HEK293 (cell line): ENCODE data around the gene HSPB2.

Experiments
- KLF10 ChIP-seq: fragments of 450-650 bp; IDR thresholded peaks from 2 replicates; pipeline ENCODE4 v1.5.1; 2018; ENCODE audit warnings: missing biosample characterization, mild to moderate bottlenecking, missing genetic modification characterization
- MYNN ChIP-seq: fragments of 450-650 bp; formaldehyde crosslinking; IDR thresholded peaks from 2 replicates; pipeline ENCODE4 v1.5.1; 2016; ENCODE audit warnings: missing biosample characterization, missing genetic modification characterization, borderline replicate concordance
- PATZ1 ChIP-seq: fragments of 450-650 bp; formaldehyde crosslinking; IDR thresholded peaks from 2 replicates; pipeline ENCODE4 v1.5.1; 2016; ENCODE audit warnings: missing biosample characterization, missing genetic modification characterization
- SALL2 ChIP-seq: fragments of 450-650 bp; formaldehyde crosslinking; IDR thresholded peaks from 2 replicates; pipeline ENCODE4 v1.5.0; 2017; ENCODE audit warnings: missing biosample characterization, mild to moderate bottlenecking, missing genetic modification characterization, borderline replicate concordance
- ZBTB20 ChIP-seq: fragments of 450-650 bp; formaldehyde crosslinking; IDR thresholded peaks from 2 replicates; pipeline ENCODE4 v1.5.1; 2016; ENCODE audit warnings: missing biosample characterization, missing genetic modification characterization
- ZNF521 ChIP-seq: fragments of 450-650 bp; formaldehyde crosslinking; IDR thresholded peaks from 2 replicates; pipeline ENCODE4 v1.5.1; 2017; ENCODE audit warnings: missing biosample characterization, mild to moderate bottlenecking, missing genetic modification characterization
- TF ChIP-seq, protein P1 (sequence below): fragments of 450-650 bp; formaldehyde crosslinking; IDR thresholded peaks from 2 replicates; pipeline ENCODE4 v1.5.1; 2016; ENCODE audit warnings: missing biosample characterization, missing genetic modification characterization

GRCh38 chr11:111944139-111944538 is 31.6 kb downstream of the HSPB2 start:
- TF ChIP-seq ZNF521 = no peak
- TF ChIP-seq ZBTB20 (tag by site-specific recombination) = no peak
- TF ChIP-seq, protein P1, sequence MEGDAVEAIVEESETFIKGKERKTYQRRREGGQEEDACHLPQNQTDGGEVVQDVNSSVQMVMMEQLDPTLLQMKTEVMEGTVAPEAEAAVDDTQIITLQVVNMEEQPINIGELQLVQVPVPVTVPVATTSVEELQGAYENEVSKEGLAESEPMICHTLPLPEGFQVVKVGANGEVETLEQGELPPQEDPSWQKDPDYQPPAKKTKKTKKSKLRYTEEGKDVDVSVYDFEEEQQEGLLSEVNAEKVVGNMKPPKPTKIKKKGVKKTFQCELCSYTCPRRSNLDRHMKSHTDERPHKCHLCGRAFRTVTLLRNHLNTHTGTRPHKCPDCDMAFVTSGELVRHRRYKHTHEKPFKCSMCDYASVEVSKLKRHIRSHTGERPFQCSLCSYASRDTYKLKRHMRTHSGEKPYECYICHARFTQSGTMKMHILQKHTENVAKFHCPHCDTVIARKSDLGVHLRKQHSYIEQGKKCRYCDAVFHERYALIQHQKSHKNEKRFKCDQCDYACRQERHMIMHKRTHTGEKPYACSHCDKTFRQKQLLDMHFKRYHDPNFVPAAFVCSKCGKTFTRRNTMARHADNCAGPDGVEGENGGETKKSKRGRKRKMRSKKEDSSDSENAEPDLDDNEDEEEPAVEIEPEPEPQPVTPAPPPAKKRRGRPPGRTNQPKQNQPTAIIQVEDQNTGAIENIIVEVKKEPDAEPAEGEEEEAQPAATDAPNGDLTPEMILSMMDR (tag by site-specific recombination) = no peak
- TF ChIP-seq KLF10 (tag by site-specific recombination) = no peak
- TF ChIP-seq MYNN (tag by site-specific recombination) = no peak
- TF ChIP-seq PATZ1 = no peak
- TF ChIP-seq SALL2 (tag by site-specific recombination) = no peak
